ENCODE data around the gene LCN6. TPM values are rescaled to one million over a fixed set of nuclear protein-coding genes. Genes with fewer than 3 reads are reported as not detected.
A peak's percentile ranks its signal among the peaks of the same experiment; 100 is the strongest.

The LCN6 gene
- total and polyA plus RNA-seq, 3 donors from 2014 or later, result 7.8 to 19.1 (median 11.3) TPM

- H3K27ac ChIP-seq, result no peak within 1 kb of the TSS
- H3K4me3 ChIP-seq, result no peak within 1 kb of the TSS
- no peaks in the 10 kb centered on the region for H3K9me3 ChIP-seq
- H3K4me1 ChIP-seq, result peaks cover 24% of the 10 kb centered on the region
- no peak for DNase-seq
- TF ChIP-seq POLR2A (IDR thresholded peaks at IDR 0.05), result no peak
- peak in 1 of 3 experiments; percentile 25 for TF ChIP-seq CTCF (IDR thresholded peaks at IDR 0.05)
- no peaks in the 10 kb centered on the region for H3K27me3 ChIP-seq
- intact Hi-C loops (cut with DNase I; ENCODE audit: low total_unique reads), result no loop called here
- H3K36me3 ChIP-seq (ENCODE audit: low read depth, missing control alignments), result no peaks in the 10 kb centered on the region
- 69 to 73% methylated on average over 12 to 23 of the region's 25 CpGs for WGBS, 2 donors
These were observed 5.5 kb downstream of the LCN6 start, which contains the start of gene LCN10 for GRCh38 chr9:136742591-136743391. Gene LCN10 (minus strand): TSS chr9:136742940. CDS start chr9:136742903, 37 bp downstream.

DNA sequence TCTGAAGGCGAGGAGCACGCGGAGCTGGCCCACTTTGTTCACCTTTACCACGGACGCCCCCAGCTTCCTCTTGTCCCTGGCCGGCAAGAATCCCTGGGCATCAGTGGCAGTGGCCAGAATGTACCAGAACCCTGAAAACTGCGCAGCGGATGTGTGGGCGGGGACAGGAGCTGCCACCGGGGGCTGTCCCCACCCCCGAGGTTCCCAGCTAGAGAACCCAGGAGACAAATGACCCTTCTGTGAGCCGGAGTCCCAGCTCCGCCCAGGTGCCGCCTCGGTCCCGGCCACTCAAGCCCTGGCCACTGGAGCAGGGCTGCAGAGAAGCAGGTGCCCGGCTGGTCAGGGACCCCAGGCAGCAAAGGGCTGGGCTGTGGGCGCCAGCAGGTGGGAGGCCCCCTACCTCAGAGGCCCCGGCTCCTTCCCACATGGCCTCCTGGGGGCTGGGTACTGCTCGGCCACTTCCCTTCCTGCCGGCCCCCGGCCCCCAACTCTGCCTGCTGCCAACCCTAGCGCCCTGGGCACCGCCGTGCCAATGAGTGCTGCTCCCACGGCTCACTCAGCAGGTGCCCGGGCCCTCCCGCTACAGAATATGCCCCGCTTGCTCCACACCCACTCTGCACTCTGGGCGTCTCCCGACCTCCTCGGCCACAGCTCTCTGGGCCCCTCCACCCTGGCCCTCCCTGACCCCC, 6.3 kb downstream of the LCN6 start:
- WGBS, 2 donors, result 45 to 49% methylated on average over 16 to 32 of the region's 32 CpGs
- intact Hi-C loops (cut with DNase I; ENCODE audit: low total_unique reads), result no loop called here
- Histone ChIP-seq H3K27ac (no peak overlapping the region), H3K36me3 (ENCODE audit: low read depth, missing control alignments) (no peaks in the 10 kb centered on the region), H3K9me3 (no peaks in the 10 kb centered on the region), H3K4me3 (no peak overlapping the region), H3K27me3 (no peaks in the 10 kb centered on the region), H3K4me1 (peaks cover 21% of the 10 kb centered on the region)
- no peak for TF ChIP-seq POLR2A (IDR thresholded peaks at IDR 0.05)
- no peak for TF ChIP-seq CTCF (IDR thresholded peaks at IDR 0.05)
- no peak for DNase-seq

DNA sequence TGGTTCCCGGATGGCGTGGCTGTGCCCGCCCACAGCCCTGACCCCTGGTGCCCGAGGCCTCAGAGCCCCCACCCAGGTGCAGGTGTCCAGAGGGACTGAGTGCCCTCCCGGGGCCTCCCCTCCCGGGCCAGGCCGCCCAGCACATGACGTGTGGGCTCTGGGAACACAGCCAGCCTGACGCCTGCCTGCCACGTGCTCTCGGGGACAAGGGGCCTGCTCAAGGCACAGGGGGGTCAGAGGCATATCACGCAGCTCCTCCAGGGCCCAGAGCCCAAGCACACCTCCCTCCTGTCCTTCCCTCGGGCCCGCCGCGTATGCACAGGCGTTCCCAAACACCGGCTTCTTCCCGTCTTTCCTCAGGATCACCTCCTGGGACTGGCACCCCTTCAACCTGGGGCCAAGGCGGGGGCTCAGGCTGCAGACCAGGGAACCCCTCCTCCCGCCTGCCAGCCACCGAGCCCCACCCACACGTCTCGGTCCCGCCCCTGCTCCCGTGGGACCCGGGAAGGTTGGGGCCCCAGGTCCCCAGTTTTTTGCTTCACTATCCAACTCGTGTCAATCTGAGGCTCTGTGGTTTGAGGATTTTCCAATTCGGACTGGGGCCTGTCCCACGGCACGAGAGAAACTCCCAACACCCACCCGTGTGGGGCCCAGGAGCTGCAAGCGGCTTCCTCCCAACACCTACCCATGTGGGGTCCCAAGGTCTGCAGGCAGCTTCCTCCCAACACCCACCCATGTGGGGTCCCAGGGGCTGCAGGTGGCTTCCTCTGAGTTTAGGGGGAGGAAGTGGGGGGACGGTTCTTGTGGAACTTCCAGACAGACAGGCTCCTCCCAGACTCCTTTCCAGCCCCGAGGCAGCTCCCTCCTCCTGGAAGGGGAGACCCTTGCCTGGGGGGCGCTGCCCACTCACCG, 7.1 kb downstream of the LCN6 start:
- TF ChIP-seq CTCF (IDR thresholded peaks at IDR 0.05) (no peak), POLR2A (IDR thresholded peaks at IDR 0.05) (no peak)
- Histone ChIP-seq H3K36me3 (ENCODE audit: low read depth, missing control alignments) (no peaks in the 10 kb centered on the region), H3K4me1 (peaks cover 21% of the 10 kb centered on the region), H3K4me3 (no peak overlapping the region), H3K9me3 (no peaks in the 10 kb centered on the region), H3K27ac (no peak overlapping the region), H3K27me3 (no peaks in the 10 kb centered on the region)
- intact Hi-C loops (cut with DNase I; ENCODE audit: low total_unique reads), result no loop called here
- peak; percentile 74 for DNase-seq
- 45 to 49% methylated on average over 27 to 36 of the region's 37 CpGs for WGBS, 2 donors

- TF ChIP-seq CTCF (IDR thresholded peaks at IDR 0.05), result no peak
- TF ChIP-seq POLR2A (IDR thresholded peaks at IDR 0.05), result no peak
- intact Hi-C loops (cut with DNase I; ENCODE audit: low total_unique reads), result no loop called here
- H3K4me3 ChIP-seq, result no peak overlapping the region
- 83 to 85% methylated on average over 14 to 16 of the region's 16 CpGs for WGBS, 2 donors
- H3K4me1 ChIP-seq, result peaks cover 21% of the 10 kb centered on the region
- no peaks in the 10 kb centered on the region for H3K36me3 ChIP-seq (ENCODE audit: low read depth, missing control alignments)
- H3K9me3 ChIP-seq, result no peaks in the 10 kb centered on the region
- H3K27me3 ChIP-seq, result no peaks in the 10 kb centered on the region
- DNase-seq, result no peak
- H3K27ac ChIP-seq, result no peak overlapping the region
These were observed 7.8 kb downstream of the LCN6 start for GRCh38 chr9:136740491-136740890.

Measured in testis (tissue), 3 donors.